Activated B cell treated with CpG ODN at 0.5 μM for 24 hours (primary cell): ENCODE results near the gene SPON1. TPM values are rescaled to one million over a fixed set of nuclear protein-coding genes. Genes with fewer than 3 reads are reported as not detected.

Experiments
- ATAC-seq: fragments of 200-7000 bp; cut with Tn5 transposase; one replicate; pipeline ENCODE4 v1.10.0; 2021; ENCODE audit warnings: low read depth, mild to moderate bottlenecking, moderate library complexity
- CTCF ChIA-PET: fragments of 350-600 bp; sonication (Branson Sonifier 250); formaldehyde crosslinking; loops from one replicate; lab custom pipeline; 2021; ENCODE audit warnings: antibody characterized with exemption; lab: Charles Lee
- POLR2A ChIA-PET: fragments of 350-600 bp; sonication (Branson Sonifier 250); formaldehyde crosslinking; loops from one replicate; lab custom pipeline; 2021; ENCODE audit warnings: antibody characterized with exemption; lab: Charles Lee
- DNase-seq: peaks from one replicate; pipeline ENCODE4 v3.0.0; 2022
- H3K27ac Mint-ChIP-seq: one replicate; pipeline ENCODE4 v1.8.0; 2020; ENCODE audit warnings: mixed read lengths
- H3K27me3 Mint-ChIP-seq: one replicate; pipeline ENCODE4 v1.8.0; 2021; ENCODE audit warnings: mixed read lengths
- H3K36me3 Mint-ChIP-seq: one replicate; pipeline ENCODE4 v1.8.0; 2021; ENCODE audit warnings: low read depth, mixed read lengths
- H3K4me1 Mint-ChIP-seq: one replicate; pipeline ENCODE4 v1.8.0; 2021; ENCODE audit warnings: mixed read lengths
- H3K4me3 Mint-ChIP-seq: one replicate; pipeline ENCODE4 v1.8.0; 2020; ENCODE audit warnings: mild to moderate bottlenecking, mixed read lengths
- H3K9me3 Mint-ChIP-seq: one replicate; pipeline ENCODE4 v1.8.0; 2020; ENCODE audit warnings: mixed read lengths
- intact Hi-C: fragments of 100-400 bp; cut with micrococcal nuclease; formaldehyde crosslinking; loops from one replicate; pipeline ENCODE4 v1.15.1; 2024
- total RNA-seq: library from RNA; stranded (reverse); gene quantifications from 2 replicates; pipeline ENCODE4 v1.2.3, GENCODE V29; 2022
- TF ChIP-seq, protein P1 (sequence below): fragments of 200-600 bp; IDR thresholded peaks from one replicate; pipeline ENCODE4 v1.8.0; 2022; ENCODE audit warnings: antibody characterized with exemption, mild to moderate bottlenecking

Gene SPON1
- total RNA-seq, 1 donor from 2014 or later = not detected

DNA sequence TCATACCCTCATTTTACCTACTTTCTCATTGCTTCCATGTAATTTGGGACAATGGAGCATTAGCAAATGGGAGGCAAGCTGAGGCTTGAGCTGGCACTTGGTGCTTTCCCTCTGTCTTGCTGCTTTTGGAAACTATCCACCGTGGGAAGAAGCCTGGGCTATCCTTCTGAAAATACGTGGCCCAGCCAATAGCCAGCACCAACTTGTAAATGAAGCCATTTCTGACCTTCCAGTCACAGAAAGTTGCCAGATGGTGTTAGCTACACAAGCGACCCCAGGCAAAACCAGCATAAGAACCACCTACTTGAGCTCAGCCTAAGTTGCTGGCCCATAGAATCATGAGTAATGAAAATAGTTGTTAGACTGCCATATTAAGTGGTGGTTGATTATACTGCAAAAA is 18.5 kb upstream of the SPON1 start:
- TF ChIP-seq, protein P1, sequence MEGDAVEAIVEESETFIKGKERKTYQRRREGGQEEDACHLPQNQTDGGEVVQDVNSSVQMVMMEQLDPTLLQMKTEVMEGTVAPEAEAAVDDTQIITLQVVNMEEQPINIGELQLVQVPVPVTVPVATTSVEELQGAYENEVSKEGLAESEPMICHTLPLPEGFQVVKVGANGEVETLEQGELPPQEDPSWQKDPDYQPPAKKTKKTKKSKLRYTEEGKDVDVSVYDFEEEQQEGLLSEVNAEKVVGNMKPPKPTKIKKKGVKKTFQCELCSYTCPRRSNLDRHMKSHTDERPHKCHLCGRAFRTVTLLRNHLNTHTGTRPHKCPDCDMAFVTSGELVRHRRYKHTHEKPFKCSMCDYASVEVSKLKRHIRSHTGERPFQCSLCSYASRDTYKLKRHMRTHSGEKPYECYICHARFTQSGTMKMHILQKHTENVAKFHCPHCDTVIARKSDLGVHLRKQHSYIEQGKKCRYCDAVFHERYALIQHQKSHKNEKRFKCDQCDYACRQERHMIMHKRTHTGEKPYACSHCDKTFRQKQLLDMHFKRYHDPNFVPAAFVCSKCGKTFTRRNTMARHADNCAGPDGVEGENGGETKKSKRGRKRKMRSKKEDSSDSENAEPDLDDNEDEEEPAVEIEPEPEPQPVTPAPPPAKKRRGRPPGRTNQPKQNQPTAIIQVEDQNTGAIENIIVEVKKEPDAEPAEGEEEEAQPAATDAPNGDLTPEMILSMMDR = no peak
- H3K4me3 Mint-ChIP-seq = no peak overlapping the region
- intact Hi-C loops = no loop called here
- no peaks in the 10 kb centered on the region for H3K4me1 Mint-ChIP-seq
- POLR2A ChIA-PET = no interaction called here
- H3K27me3 Mint-ChIP-seq = peaks cover 14% of the 10 kb centered on the region
- CTCF ChIA-PET = no interaction called here
- no peak overlapping the region for H3K27ac Mint-ChIP-seq
- DNase-seq (no peak), ATAC-seq (no peak)
- no peaks in the 10 kb centered on the region for H3K9me3 Mint-ChIP-seq
- no peaks in the 10 kb centered on the region for H3K36me3 Mint-ChIP-seq

GRCh38 chr11:13944911-13945425 is 17.6 kb upstream of the SPON1 start:
- no peaks in the 10 kb centered on the region for H3K9me3 Mint-ChIP-seq
- POLR2A ChIA-PET = no interaction called here
- no peaks in the 10 kb centered on the region for H3K36me3 Mint-ChIP-seq
- no peak overlapping the region for H3K27ac Mint-ChIP-seq
- H3K4me3 Mint-ChIP-seq = no peak overlapping the region
- H3K27me3 Mint-ChIP-seq = peaks cover 17% of the 10 kb centered on the region
- DNase-seq (no peak), ATAC-seq (no peak)
- intact Hi-C loops = no loop called here
- TF ChIP-seq, protein P1 = no peak
- CTCF ChIA-PET = no interaction called here
- no peaks in the 10 kb centered on the region for H3K4me1 Mint-ChIP-seq

DNA sequence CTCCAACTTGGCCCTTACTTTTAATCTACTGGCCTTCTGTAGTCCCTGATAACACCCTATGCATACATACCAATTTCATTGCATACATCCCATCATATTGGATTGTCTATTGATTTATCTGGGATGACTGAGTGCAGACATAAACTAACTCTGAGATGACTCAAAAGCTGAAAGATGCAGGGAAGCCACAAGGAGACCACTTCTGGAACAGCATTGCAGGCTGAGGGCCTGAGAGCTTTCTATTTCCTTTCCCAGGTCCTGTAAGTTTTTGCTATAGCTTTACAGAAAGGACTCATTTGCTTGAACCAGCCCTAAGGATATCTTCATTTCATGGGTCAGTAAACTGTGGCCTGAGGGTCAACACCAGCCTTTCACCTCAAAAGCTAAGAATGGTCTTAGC is 15.1 kb upstream of the SPON1 start:
- TF ChIP-seq, protein P1 = no peak
- ChIA-PET POLR2A (no interaction called here), CTCF (interaction anchor here (1.5 kb wide), 1 partner anchor 9 kb away, joined by 3 read pairs; no protein-coding TSS in a partner anchor)
- Mint-ChIP-seq H3K27ac (no peak overlapping the region), H3K36me3 (no peaks in the 10 kb centered on the region), H3K27me3 (peaks cover 14% of the 10 kb centered on the region), H3K9me3 (no peaks in the 10 kb centered on the region), H3K4me3 (no peak overlapping the region), H3K4me1 (no peaks in the 10 kb centered on the region)
- DNase-seq (no peak), ATAC-seq (no peak)
- intact Hi-C loops = no loop called here

DNA sequence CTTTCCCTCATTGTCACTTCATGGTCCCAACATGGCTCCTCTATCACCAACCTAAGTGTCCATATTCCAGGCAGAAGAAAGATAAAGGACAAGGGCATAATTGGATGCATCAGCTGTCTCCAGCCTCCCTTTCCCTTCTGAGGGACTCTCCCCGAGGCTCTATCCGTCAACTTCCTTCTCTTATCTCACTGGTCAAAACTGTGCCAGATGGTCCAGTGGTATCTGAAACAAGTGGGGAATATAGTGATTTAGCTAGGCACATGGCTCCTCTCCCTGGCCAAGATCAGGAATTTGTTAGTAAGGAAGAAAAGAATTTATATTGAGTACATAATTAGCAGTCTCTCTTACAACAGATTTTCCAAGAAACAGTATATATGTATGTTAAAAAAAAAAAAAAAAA is 12.6 kb upstream of the SPON1 start:
- DNase-seq (no peak), ATAC-seq (no peak)
- no peaks in the 10 kb centered on the region for H3K9me3 Mint-ChIP-seq
- H3K4me3 Mint-ChIP-seq = no peak overlapping the region
- CTCF ChIA-PET = interaction anchor here (0.6 kb wide), 1 partner anchor 300 kb away, joined by 3 read pairs; no protein-coding TSS in a partner anchor
- peaks cover 13% of the 10 kb centered on the region for H3K27me3 Mint-ChIP-seq
- TF ChIP-seq, protein P1 = no peak
- no peaks in the 10 kb centered on the region for H3K4me1 Mint-ChIP-seq
- H3K27ac Mint-ChIP-seq = no peak overlapping the region
- no peaks in the 10 kb centered on the region for H3K36me3 Mint-ChIP-seq
- POLR2A ChIA-PET = no interaction called here
- intact Hi-C loops = no loop called here

DNA sequence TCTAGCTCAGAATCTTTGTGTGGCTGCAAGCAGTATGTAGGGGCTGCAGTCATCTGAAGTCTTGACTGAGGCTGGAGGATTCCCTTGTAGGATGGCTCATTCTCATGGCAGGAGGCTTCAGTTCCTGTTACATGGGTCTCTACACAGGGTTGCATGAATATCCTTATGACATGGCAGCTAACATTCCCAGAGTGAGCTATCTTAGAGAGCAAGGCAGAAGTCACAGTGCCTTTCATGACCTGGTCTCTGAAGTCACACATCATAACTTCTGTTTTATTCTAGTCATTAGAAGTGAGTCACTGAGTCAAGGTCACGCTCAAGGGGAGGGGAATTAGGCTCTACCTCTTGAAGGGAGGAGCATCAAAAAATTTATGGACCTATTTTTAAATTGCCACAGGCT is 10.3 kb upstream of the SPON1 start:
- intact Hi-C loops = no loop called here
- H3K4me1 Mint-ChIP-seq = no peaks in the 10 kb centered on the region
- no peaks in the 10 kb centered on the region for H3K9me3 Mint-ChIP-seq
- DNase-seq (no peak), ATAC-seq (no peak)
- ChIA-PET POLR2A (no interaction called here), CTCF (interaction anchor here (1.4 to 1.5 kb wide), 3 partner anchors 8 to 297 kb away, joined by 3 to 5 read pairs (median 4); no protein-coding TSS in a partner anchor)
- H3K36me3 Mint-ChIP-seq = no peaks in the 10 kb centered on the region
- no peak overlapping the region for H3K27ac Mint-ChIP-seq
- H3K4me3 Mint-ChIP-seq = no peak overlapping the region
- TF ChIP-seq, protein P1 = no peak
- peaks cover 13% of the 10 kb centered on the region for H3K27me3 Mint-ChIP-seq
